HepG2 (cell line): ENCODE measurements around the gene NADK2. TPM values are rescaled to one million over a fixed set of nuclear protein-coding genes. Genes with fewer than 3 reads are reported as not detected.
A peak's percentile ranks its signal among the peaks of the same experiment; 100 is the strongest.

Experiments used
- ATM ChIP-seq: fragments of 450-650 bp; IDR thresholded peaks from 2 replicates; pipeline ENCODE4 v1.7.1; 2017; ENCODE audit warnings: mild to moderate bottlenecking, borderline replicate concordance
- ISL2 ChIP-seq: sonication (generic); formaldehyde crosslinking; IDR thresholded peaks from 2 replicates; pipeline ENCODE4 v1.5.0; 2020; ENCODE audit warnings: missing genetic modification reagents
- KDM3A ChIP-seq: IDR thresholded peaks from 2 replicates; pipeline ENCODE4 v1.6.1; 2018; ENCODE audit warnings: low read depth, missing compliant biosample characterization
- MEF2D ChIP-seq: sonication (generic); formaldehyde crosslinking; IDR thresholded peaks from 2 replicates; pipeline ENCODE4 v1.5.1; 2020; ENCODE audit warnings: mild to moderate bottlenecking, missing genetic modification reagents
- NFE2L1 ChIP-seq: sonication (generic); formaldehyde crosslinking; IDR thresholded peaks from 2 replicates; pipeline ENCODE4 v1.4.0; 2020; ENCODE audit warnings: missing genetic modification reagents, mild to moderate bottlenecking, borderline replicate concordance
- NFKBIZ ChIP-seq: IDR thresholded peaks from 2 replicates; pipeline ENCODE4 v1.6.1; 2018; ENCODE audit warnings: missing genetic modification reagents, missing compliant biosample characterization
- PHF20 ChIP-seq: sonication (generic); formaldehyde crosslinking; IDR thresholded peaks from 2 replicates; pipeline ENCODE4 v1.5.0; 2020; ENCODE audit warnings: mild to moderate bottlenecking, missing genetic modification reagents
- REL ChIP-seq: sonication (generic); formaldehyde crosslinking; conservative IDR thresholded peaks from 2 replicates; pipeline ENCODE4 v1.8.0; 2022; ENCODE audit warnings: mild to moderate bottlenecking, missing genetic modification reagents, moderate library complexity
- RFXAP ChIP-seq: sonication (generic); formaldehyde crosslinking; IDR thresholded peaks from 2 replicates; pipeline ENCODE4 v1.4.0; 2020; ENCODE audit warnings: missing genetic modification reagents, borderline replicate concordance
- ZBTB49 ChIP-seq: sonication (generic); formaldehyde crosslinking; IDR thresholded peaks from 2 replicates; pipeline ENCODE4 v1.4.0; 2020; ENCODE audit warnings: missing genetic modification reagents, borderline replicate concordance
- ZBTB7A ChIP-seq: sonication (generic); formaldehyde crosslinking; IDR thresholded peaks from 2 replicates; pipeline ENCODE4 v1.8.0; 2022; ENCODE audit warnings: mild to moderate bottlenecking, missing genetic modification reagents
- ZNF501 ChIP-seq: sonication (generic); formaldehyde crosslinking; IDR thresholded peaks from 2 replicates; pipeline ENCODE4 v1.5.1; 2020; ENCODE audit warnings: mild to moderate bottlenecking, moderate library complexity, missing genetic modification reagents
- ZNF513 ChIP-seq: sonication (generic); formaldehyde crosslinking; conservative IDR thresholded peaks from 2 replicates; pipeline ENCODE4 v1.5.0; 2020; ENCODE audit warnings: missing genetic modification reagents
- ZNF552 ChIP-seq: sonication (generic); formaldehyde crosslinking; IDR thresholded peaks from 2 replicates; pipeline ENCODE4 v1.9.0; 2022; ENCODE audit warnings: missing genetic modification reagents, mild to moderate bottlenecking, borderline replicate concordance
- ZNF556 ChIP-seq: sonication (generic); formaldehyde crosslinking; IDR thresholded peaks from 2 replicates; pipeline ENCODE4 v1.4.0; 2020; ENCODE audit warnings: mild to moderate bottlenecking, missing genetic modification reagents, borderline replicate concordance
- ZNF878 ChIP-seq: sonication (generic); formaldehyde crosslinking; IDR thresholded peaks from 2 replicates; pipeline ENCODE4 v1.8.1; 2023; ENCODE audit warnings: mild to moderate bottlenecking, missing genetic modification reagents, moderate library complexity
- polyA plus RNA-seq, 8 experiments: library from polyadenylated mRNA; depleted of rRNA in 3 of 8; stranded (reverse) in 7 of 8; unstranded in 1 of 8; fragments of >200 nt; fragmentation: Illumina TruSeq in 4 of 8; extraction: Trizol in 4 of 8; gene quantifications; 2 replicates each; pipeline versions ENCODE4 v1.2.1 to v1.2.3, GENCODE V29; 2011 to 2016; ENCODE audit warnings: low read depth in 4 of 8, missing spikeins in 1 of 8, mixed read lengths in 1 of 8; ENCODE audit not compliant: insufficient read depth in 1 of 8
- total RNA-seq, 5 experiments: library from RNA; depleted of rRNA; stranded (reverse); fragments of >200 nt; fragmentation: Illumina TruSeq; extraction: Trizol; gene quantifications; 2 replicates each; pipeline ENCODE4 v1.2.3, GENCODE V29; 2016; ENCODE audit warnings: low read depth in 1 of 5
- TF ChIP-seq, protein P1 (sequence below): sonication (generic); formaldehyde crosslinking; IDR thresholded peaks from 2 replicates; pipeline ENCODE4 v1.5.1; 2020; ENCODE audit warnings: mild to moderate bottlenecking, missing genetic modification reagents
- TF ChIP-seq, protein P2 (sequence below): sonication (generic); formaldehyde crosslinking; IDR thresholded peaks from 2 replicates; pipeline ENCODE4 v1.5.1; 2020; ENCODE audit warnings: missing genetic modification reagents, mild to moderate bottlenecking, borderline replicate concordance
- TF ChIP-seq, protein P3 (sequence below): sonication (generic); formaldehyde crosslinking; IDR thresholded peaks from 2 replicates; pipeline ENCODE4 v1.5.0; 2020; ENCODE audit warnings: missing genetic modification reagents

Gene NADK2
- total and polyA plus RNA-seq, 2 of the 13 experiments (the other 11 are each of a cell fraction or from before 2014, with no cell fraction given), result 13.9 to 71.4 TPM

DNA sequence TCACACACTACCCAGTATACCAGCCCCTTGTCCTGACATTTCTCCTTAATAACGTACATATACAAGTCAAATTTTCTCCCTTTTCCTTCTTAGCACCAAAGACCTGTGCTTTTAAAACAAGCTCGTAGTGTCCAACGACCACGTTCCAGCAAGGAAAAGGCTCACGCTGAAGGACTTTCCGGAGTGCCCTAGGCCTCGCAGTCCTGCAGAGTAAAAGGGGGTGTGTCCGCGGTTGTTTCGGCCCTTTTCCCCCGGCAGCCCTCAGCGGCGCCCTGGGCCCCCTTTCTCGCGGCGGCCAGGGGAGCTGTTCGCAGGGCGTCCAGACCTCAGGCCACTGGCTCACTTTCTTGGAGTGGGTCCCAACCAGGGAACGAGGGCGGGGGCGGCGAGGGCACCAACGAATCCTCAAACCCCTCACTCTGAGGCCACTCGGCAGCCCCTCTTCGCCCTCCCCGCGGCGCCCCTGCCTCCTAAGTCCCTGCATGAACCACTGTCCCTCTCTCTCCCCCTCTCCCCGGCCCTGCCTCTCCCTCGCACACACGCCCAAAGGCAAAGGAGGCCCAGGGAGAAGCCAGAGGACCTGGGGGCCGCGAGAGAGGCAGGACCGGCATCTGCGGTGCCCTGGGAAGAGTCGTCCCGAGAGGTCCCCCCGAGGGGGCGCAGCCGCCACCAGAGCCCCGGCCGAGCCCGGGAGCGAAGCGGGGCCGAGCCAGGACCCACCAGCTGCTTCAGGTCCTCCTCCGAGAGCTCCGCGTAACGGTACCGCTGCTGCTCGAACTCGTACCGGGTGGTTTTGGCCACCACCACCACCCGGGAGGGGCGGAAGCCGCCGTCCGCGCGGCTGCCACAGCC lies 720 bp downstream of the NADK2 start (continued):
- TF ChIP-seq ZBTB49 (CRISPR knock-in tag), result no peak
- TF ChIP-seq ZNF513 (CRISPR knock-in tag), result no peak
- TF ChIP-seq PHF20 (CRISPR knock-in tag), result no peak
- no peak for TF ChIP-seq ZNF556 (CRISPR knock-in tag)
- TF ChIP-seq MEF2D (CRISPR knock-in tag), result no peak; the same call in 1 of the 2 replicates
- no peak for TF ChIP-seq RFXAP (CRISPR knock-in tag)
- no peak for TF ChIP-seq ZNF552
- peak; percentile 45; the same call in 1 of the 2 replicates for TF ChIP-seq KDM3A (CRISPR knock-in tag)
- no peak for TF ChIP-seq ZNF878 (CRISPR knock-in tag)
- 0 out of 2 replicates have a peak, but pooled peaks have one; percentile 31 for TF ChIP-seq NFKBIZ (CRISPR knock-in tag)
- TF ChIP-seq, protein P1, sequence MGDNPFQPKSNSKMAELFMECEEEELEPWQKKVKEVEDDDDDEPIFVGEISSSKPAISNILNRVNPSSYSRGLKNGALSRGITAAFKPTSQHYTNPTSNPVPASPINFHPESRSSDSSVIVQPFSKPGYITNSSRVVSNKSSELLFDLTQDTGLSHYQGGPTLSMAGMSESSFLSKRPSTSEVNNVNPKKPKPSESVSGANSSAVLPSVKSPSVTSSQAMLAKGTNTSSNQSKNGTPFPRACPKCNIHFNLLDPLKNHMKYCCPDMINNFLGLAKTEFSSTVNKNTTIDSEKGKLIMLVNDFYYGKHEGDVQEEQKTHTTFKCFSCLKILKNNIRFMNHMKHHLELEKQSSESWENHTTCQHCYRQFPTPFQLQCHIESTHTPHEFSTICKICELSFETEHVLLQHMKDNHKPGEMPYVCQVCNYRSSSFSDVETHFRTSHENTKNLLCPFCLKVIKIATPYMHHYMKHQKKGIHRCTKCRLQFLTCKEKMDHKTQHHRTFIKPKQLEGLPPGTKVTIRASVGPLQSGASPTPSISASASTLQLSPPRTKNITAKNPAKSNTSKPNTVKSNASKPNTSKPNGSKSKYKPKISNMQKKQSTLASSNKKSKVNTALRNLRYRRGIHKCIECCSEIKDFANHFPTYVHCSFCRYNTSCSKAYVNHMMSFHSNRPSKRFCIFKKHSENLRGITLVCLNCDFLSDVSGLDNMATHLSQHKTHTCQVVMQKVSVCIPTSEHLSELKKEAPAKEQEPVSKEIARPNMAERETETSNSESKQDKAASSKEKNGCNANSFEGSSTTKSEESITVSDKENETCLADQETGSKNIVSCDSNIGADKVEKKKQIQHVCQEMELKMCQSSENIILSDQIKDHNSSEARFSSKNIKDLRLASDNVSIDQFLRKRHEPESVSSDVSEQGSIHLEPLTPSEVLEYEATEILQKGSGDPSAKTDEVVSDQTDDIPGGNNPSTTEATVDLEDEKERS (CRISPR knock-in tag), result 0 out of 2 replicates have a peak, but pooled peaks have one; percentile 60
- no peak for TF ChIP-seq REL (CRISPR knock-in tag)
- TF ChIP-seq ZNF501 (CRISPR knock-in tag), result no peak
- TF ChIP-seq, protein P2, sequence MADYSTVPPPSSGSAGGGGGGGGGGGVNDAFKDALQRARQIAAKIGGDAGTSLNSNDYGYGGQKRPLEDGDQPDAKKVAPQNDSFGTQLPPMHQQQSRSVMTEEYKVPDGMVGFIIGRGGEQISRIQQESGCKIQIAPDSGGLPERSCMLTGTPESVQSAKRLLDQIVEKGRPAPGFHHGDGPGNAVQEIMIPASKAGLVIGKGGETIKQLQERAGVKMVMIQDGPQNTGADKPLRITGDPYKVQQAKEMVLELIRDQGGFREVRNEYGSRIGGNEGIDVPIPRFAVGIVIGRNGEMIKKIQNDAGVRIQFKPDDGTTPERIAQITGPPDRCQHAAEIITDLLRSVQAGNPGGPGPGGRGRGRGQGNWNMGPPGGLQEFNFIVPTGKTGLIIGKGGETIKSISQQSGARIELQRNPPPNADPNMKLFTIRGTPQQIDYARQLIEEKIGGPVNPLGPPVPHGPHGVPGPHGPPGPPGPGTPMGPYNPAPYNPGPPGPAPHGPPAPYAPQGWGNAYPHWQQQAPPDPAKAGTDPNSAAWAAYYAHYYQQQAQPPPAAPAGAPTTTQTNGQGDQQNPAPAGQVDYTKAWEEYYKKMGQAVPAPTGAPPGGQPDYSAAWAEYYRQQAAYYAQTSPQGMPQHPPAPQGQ, result no peak
- TF ChIP-seq, protein P3, sequence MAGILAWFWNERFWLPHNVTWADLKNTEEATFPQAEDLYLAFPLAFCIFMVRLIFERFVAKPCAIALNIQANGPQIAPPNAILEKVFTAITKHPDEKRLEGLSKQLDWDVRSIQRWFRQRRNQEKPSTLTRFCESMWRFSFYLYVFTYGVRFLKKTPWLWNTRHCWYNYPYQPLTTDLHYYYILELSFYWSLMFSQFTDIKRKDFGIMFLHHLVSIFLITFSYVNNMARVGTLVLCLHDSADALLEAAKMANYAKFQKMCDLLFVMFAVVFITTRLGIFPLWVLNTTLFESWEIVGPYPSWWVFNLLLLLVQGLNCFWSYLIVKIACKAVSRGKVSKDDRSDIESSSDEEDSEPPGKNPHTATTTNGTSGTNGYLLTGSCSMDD (CRISPR knock-in tag), result no peak
- TF ChIP-seq ZBTB7A (CRISPR knock-in tag), result no peak
- no peak for TF ChIP-seq ATM
- TF ChIP-seq NFE2L1 (CRISPR knock-in tag), result no peak
- TF ChIP-seq ISL2 (CRISPR knock-in tag), result no peak
